ENCODE results near the gene TNFRSF4. TPM values are rescaled to one million over a fixed set of nuclear protein-coding genes. Genes with fewer than 3 reads are reported as not detected.

Gene TNFRSF4
- total RNA-seq, 2 donors from 2014 or later, result 1.2 to 2.3 TPM

GRCh38 chr1:1234180-1234808 lies 20.3 kb upstream of the TNFRSF4 start:
- H3K4me1 ChIP-seq, result peaks cover 21% of the 10 kb centered on the region
- H3K9me3 ChIP-seq, result no peaks in the 10 kb centered on the region
- TF ChIP-seq, protein P1, sequence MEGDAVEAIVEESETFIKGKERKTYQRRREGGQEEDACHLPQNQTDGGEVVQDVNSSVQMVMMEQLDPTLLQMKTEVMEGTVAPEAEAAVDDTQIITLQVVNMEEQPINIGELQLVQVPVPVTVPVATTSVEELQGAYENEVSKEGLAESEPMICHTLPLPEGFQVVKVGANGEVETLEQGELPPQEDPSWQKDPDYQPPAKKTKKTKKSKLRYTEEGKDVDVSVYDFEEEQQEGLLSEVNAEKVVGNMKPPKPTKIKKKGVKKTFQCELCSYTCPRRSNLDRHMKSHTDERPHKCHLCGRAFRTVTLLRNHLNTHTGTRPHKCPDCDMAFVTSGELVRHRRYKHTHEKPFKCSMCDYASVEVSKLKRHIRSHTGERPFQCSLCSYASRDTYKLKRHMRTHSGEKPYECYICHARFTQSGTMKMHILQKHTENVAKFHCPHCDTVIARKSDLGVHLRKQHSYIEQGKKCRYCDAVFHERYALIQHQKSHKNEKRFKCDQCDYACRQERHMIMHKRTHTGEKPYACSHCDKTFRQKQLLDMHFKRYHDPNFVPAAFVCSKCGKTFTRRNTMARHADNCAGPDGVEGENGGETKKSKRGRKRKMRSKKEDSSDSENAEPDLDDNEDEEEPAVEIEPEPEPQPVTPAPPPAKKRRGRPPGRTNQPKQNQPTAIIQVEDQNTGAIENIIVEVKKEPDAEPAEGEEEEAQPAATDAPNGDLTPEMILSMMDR (IDR thresholded peaks at IDR 0.05), result no peak
- peaks cover 22% of the 10 kb centered on the region for H3K27me3 ChIP-seq
- no peak overlapping the region for H3K9ac ChIP-seq (ENCODE audit: low read depth in 2 of 2, low read length in 2 of 2)
- no peak overlapping the region for H3K4me3 ChIP-seq
- no peaks in the 10 kb centered on the region for H3K36me3 ChIP-seq
- DNase-seq, result no peak
- intact Hi-C loops (cut with DNase I), result no loop called here
- no peak overlapping the region for H3K27ac ChIP-seq

DNA sequence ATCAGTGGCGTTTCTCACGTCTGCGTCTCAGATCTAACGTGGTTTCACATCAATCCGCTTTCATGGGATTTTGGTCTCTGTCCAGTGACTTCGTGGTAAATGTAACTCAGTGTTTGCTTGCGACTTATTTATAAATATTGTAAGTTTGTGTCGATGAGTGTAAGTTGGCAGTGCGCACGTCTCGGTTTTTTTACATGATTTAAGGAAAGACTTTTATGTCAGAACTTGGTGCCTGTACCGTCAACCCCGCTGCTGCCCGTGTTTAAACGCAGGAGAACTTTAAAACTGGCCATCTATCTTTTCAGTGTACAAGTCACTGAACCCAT lies 19.6 kb upstream of the TNFRSF4 start:
- H3K9ac ChIP-seq (ENCODE audit: low read depth in 2 of 2, low read length in 2 of 2), result no peak overlapping the region
- intact Hi-C loops (cut with DNase I), result no loop called here
- TF ChIP-seq, protein P1 (IDR thresholded peaks at IDR 0.05), result no peak
- H3K9me3 ChIP-seq, result no peaks in the 10 kb centered on the region
- H3K4me3 ChIP-seq, result no peak overlapping the region
- DNase-seq, result no peak
- H3K36me3 ChIP-seq, result peaks cover under 1% of the 10 kb centered on the region
- peaks cover 21% of the 10 kb centered on the region for H3K4me1 ChIP-seq
- no peak overlapping the region for H3K27ac ChIP-seq
- H3K27me3 ChIP-seq, result peaks cover 14% of the 10 kb centered on the region

DNA sequence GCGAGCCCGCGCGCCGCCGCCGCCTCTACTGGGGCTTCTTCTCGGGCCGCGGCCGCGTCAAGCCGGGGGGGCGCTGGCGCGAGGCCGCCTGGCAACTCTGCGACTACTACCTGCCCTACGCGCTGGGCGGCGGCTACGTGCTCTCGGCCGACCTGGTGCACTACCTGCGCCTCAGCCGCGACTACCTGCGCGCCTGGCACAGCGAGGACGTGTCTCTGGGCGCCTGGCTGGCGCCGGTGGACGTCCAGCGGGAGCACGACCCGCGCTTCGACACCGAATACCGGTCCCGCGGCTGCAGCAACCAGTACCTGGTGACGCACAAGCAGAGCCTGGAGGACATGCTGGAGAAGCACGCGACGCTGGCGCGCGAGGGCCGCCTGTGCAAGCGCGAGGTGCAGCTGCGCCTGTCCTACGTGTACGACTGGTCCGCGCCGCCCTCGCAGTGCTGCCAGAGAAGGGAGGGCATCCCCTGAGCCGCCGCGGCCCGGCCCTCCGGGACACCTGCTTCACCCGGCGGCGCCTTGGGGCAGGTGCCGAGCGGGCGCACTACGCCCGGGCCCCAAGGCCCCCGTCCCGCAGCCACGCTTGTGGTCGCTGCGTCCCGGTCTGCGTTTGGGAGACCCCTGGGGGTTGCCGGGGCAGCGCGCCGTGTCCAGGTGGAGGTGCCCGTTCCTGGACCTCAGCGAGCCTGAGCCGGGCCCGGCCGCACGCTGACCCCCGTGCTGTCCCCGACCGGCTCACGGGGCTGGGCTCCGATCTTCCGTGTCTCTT lies 19.0 kb upstream of the TNFRSF4 start:
- Histone ChIP-seq H3K4me1 (peaks cover 21% of the 10 kb centered on the region), H3K27ac (no peak overlapping the region), H3K9ac (ENCODE audit: low read depth in 2 of 2, low read length in 2 of 2) (peak overlapping the region in 1 of 2 donors; percentile 75), H3K27me3 (peaks cover 9% of the 10 kb centered on the region), H3K9me3 (no peaks in the 10 kb centered on the region), H3K4me3 (peak overlapping the region; percentile 7), H3K36me3 (peaks cover 6% of the 10 kb centered on the region)
- no peak for DNase-seq
- TF ChIP-seq, protein P1 (IDR thresholded peaks at IDR 0.05), result no peak
- intact Hi-C loops (cut with DNase I), result no loop called here

DNA sequence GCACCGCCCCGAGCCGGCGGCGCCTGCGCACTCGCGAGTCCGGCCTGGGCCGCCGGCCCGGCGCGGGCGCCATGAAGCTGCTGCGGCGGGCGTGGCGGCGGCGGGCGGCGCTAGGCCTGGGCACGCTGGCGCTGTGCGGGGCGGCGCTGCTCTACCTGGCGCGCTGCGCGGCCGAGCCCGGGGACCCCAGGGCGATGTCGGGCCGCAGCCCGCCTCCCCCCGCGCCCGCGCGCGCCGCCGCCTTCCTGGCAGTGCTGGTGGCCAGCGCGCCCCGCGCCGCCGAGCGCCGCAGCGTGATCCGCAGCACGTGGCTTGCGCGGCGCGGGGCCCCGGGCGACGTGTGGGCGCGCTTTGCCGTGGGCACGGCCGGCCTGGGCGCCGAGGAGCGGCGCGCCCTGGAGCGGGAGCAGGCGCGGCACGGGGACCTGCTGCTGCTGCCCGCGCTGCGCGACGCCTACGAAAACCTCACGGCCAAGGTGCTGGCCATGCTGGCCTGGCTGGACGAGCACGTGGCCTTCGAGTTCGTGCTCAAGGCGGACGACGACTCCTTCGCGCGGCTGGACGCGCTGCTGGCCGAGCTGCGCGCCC lies 18.3 kb upstream of the TNFRSF4 start, which contains the start of gene B3GALT6:
TSS of gene B3GALT6 (plus strand) at position 30 of the 588 bp plus-strand sequence. CDS start at position 72, 42 bp downstream.
- DNase-seq, result no peak
- peaks cover 16% of the 10 kb centered on the region for H3K4me1 ChIP-seq

More for the DNA sequence above, 18.3 kb upstream of the TNFRSF4 start, which contains the start of gene B3GALT6:
- H3K27ac ChIP-seq, result peak within 1 kb of the TSS; percentile 90
- TF ChIP-seq, protein P1 (IDR thresholded peaks at IDR 0.05), result no peak
- peaks cover 2% of the 10 kb centered on the region for H3K27me3 ChIP-seq
- H3K9me3 ChIP-seq, result no peaks in the 10 kb centered on the region
- peaks cover 10% of the 10 kb centered on the region for H3K36me3 ChIP-seq
- H3K4me3 ChIP-seq, result peak within 1 kb of the TSS; percentile 93
- intact Hi-C loops (cut with DNase I), result no loop called here
- peak within 1 kb of the TSS; percentile 99 to 100 for H3K9ac ChIP-seq (ENCODE audit: low read depth in 2 of 2, low read length in 2 of 2)

Data from colonic mucosa (tissue), 4 donors.